ENCODE results near the gene PEX16. TPM values are rescaled to one million over a fixed set of nuclear protein-coding genes. Genes with fewer than 3 reads are reported as not detected.

The PEX16 gene
- total RNA-seq, 2 experiments from 2014 or later = 41.0 to 43.9 TPM

GRCh38 chr11:45920531-45921477 is 3.1 kb upstream of the PEX16 start:
- Histone ChIP-seq H3K9me3 (ENCODE audit: low read length) (no peaks in the 10 kb centered on the region), H4K20me1 (ENCODE audit: insufficient read depth, low read length) (no peaks in the 10 kb centered on the region), H3K79me2 (ENCODE audit: insufficient read depth, low read depth, low read length) (peaks cover 16% of the 10 kb centered on the region), H3K27ac (ENCODE audit: low read depth, low read length, poor library complexity, severe bottlenecking) (no peak overlapping the region), H3K4me3 (ENCODE audit: low read depth, low read length, poor library complexity, severe bottlenecking) (no peak overlapping the region), H3K9me2 (ENCODE audit: insufficient read depth, low read length) (no peaks in the 10 kb centered on the region), H3K4me1 (ENCODE audit: insufficient read depth, low read length, poor library complexity, severe bottlenecking) (peaks cover 55% of the 10 kb centered on the region), H3K4me2 (ENCODE audit: low read length) (no peak overlapping the region), H3K36me3 (ENCODE audit: insufficient read depth, low read length) (peaks cover 4% of the 10 kb centered on the region; the same call in 1 of the 2 replicates), H2AFZ (ENCODE audit: low read length) (no peak overlapping the region)
- intact Hi-C loops (cut with micrococcal nuclease; ENCODE audit: unreplicated experiment) = no loop called here
- CTCF ChIA-PET (ENCODE audit: unreplicated experiment) = no interaction called here
- POLR2A ChIA-PET = interaction anchor here (4.5 kb wide), 1 partner anchor 10 kb away, joined by 33 read pairs; no protein-coding TSS in a partner anchor
- no peak for DNase-seq (ENCODE audit: low spot score)
- no TSS peak for BruUV-seq (replicated peaks)
- TF ChIP-seq, protein P1, sequence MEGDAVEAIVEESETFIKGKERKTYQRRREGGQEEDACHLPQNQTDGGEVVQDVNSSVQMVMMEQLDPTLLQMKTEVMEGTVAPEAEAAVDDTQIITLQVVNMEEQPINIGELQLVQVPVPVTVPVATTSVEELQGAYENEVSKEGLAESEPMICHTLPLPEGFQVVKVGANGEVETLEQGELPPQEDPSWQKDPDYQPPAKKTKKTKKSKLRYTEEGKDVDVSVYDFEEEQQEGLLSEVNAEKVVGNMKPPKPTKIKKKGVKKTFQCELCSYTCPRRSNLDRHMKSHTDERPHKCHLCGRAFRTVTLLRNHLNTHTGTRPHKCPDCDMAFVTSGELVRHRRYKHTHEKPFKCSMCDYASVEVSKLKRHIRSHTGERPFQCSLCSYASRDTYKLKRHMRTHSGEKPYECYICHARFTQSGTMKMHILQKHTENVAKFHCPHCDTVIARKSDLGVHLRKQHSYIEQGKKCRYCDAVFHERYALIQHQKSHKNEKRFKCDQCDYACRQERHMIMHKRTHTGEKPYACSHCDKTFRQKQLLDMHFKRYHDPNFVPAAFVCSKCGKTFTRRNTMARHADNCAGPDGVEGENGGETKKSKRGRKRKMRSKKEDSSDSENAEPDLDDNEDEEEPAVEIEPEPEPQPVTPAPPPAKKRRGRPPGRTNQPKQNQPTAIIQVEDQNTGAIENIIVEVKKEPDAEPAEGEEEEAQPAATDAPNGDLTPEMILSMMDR (conservative IDR thresholded peaks at IDR 0.05; ENCODE audit: low read length) = no peak
- no peak for TF ChIP-seq EZH2phosphoT487 (IDR thresholded peaks at IDR 0.05; ENCODE audit: borderline replicate concordance, low read depth, low read length)

- intact Hi-C loops (cut with micrococcal nuclease; ENCODE audit: unreplicated experiment) = loop anchor here (5.0 kb wide), 1 partner anchor 197 kb away; no protein-coding TSS in a partner anchor
- Histone ChIP-seq H3K27ac (ENCODE audit: low read depth, low read length, poor library complexity, severe bottlenecking) (no peak overlapping the region), H2AFZ (ENCODE audit: low read length) (no peak overlapping the region; the same call in 1 of the 2 replicates), H3K36me3 (ENCODE audit: insufficient read depth, low read length) (peaks cover 9% of the 10 kb centered on the region; the same call in 1 of the 2 replicates), H3K4me2 (ENCODE audit: low read length) (no peak overlapping the region), H3K9me2 (ENCODE audit: insufficient read depth, low read length) (no peaks in the 10 kb centered on the region), H3K4me3 (ENCODE audit: low read depth, low read length, poor library complexity, severe bottlenecking) (no peak overlapping the region), H4K20me1 (ENCODE audit: insufficient read depth, low read length) (no peaks in the 10 kb centered on the region), H3K9me3 (ENCODE audit: low read length) (no peaks in the 10 kb centered on the region), H3K79me2 (ENCODE audit: insufficient read depth, low read depth, low read length) (peaks cover 16% of the 10 kb centered on the region), H3K4me1 (ENCODE audit: insufficient read depth, low read length, poor library complexity, severe bottlenecking) (peaks cover 56% of the 10 kb centered on the region)
- no TSS peak for BruUV-seq (replicated peaks)
- ChIA-PET POLR2A (interaction anchor here (0.6 to 4.5 kb wide), 3 partner anchors 11 to 440 kb away, joined by 3 to 33 read pairs (median 6); no protein-coding TSS in a partner anchor), CTCF (ENCODE audit: unreplicated experiment) (no interaction called here)
- DNase-seq (ENCODE audit: low spot score) = no peak
- TF ChIP-seq, protein P1 (conservative IDR thresholded peaks at IDR 0.05; ENCODE audit: low read length) = no peak
- no peak for TF ChIP-seq EZH2phosphoT487 (IDR thresholded peaks at IDR 0.05; ENCODE audit: borderline replicate concordance, low read depth, low read length)
These were observed 2.3 kb upstream of the PEX16 start for GRCh38 chr11:45919806-45920530.

All from OCI-LY7 (cell line).